Chondrocyte (in vitro differentiated cells): Measurements from ENCODE around the gene IRX4. TPM values are rescaled to one million over a fixed set of nuclear protein-coding genes. Genes with fewer than 3 reads are reported as not detected.

Experiments
- DNase-seq: peaks from one replicate; pipeline ENCODE4 v3.0.0; 2021; ENCODE audit warnings: mixed read lengths, low spot score
- H3K27ac Mint-ChIP-seq: one replicate; pipeline ENCODE4 v1.8.0; 2021; ENCODE audit warnings: mild to moderate bottlenecking, moderate library complexity, mixed read lengths; ENCODE audit not compliant: unreplicated experiment
- H3K27me3 Mint-ChIP-seq: 2 replicates; pipeline ENCODE4 v1.8.0; 2021; ENCODE audit warnings: low read depth, mixed read lengths
- H3K36me3 Mint-ChIP-seq: 2 replicates; pipeline ENCODE4 v1.8.0; 2021; ENCODE audit warnings: low read depth, mixed read lengths
- H3K4me1 Mint-ChIP-seq: 2 replicates; pipeline ENCODE4 v1.8.0; 2021; ENCODE audit warnings: low read depth, mild to moderate bottlenecking, mixed read lengths
- H3K4me3 Mint-ChIP-seq: one replicate; pipeline ENCODE4 v1.8.0; 2021; ENCODE audit warnings: mild to moderate bottlenecking, moderate library complexity, mixed read lengths; ENCODE audit not compliant: unreplicated experiment
- H3K9me3 Mint-ChIP-seq: 2 replicates; pipeline ENCODE4 v1.8.0; 2021; ENCODE audit warnings: low read depth, mixed read lengths
- CTCF ChIP-seq: fragments of 200-600 bp; sonication (generic); IDR thresholded peaks from 2 replicates; pipeline ENCODE4 v1.5.0; 2021; ENCODE audit warnings: antibody characterized with exemption, mild to moderate bottlenecking, moderate library complexity
- total RNA-seq: library from RNA; stranded (reverse); gene quantifications from 3 replicates; pipeline ENCODE4 v1.2.1, GENCODE V29; 2021

The IRX4 gene
- total RNA-seq, 1 donor from 2014 or later = not detected

- H3K27me3 Mint-ChIP-seq = peaks cover 54% of the 10 kb centered on the region
- H3K9me3 Mint-ChIP-seq = no peaks in the 10 kb centered on the region
- H3K36me3 Mint-ChIP-seq = no peaks in the 10 kb centered on the region
- DNase-seq = peak; percentile 86
- no peak overlapping the region for H3K4me3 Mint-ChIP-seq
- no peak overlapping the region for H3K27ac Mint-ChIP-seq
- TF ChIP-seq CTCF = no peak
- H3K4me1 Mint-ChIP-seq = peaks cover 6% of the 10 kb centered on the region
These were observed 5.0 kb upstream of the IRX4 start for GRCh38 chr5:1887588-1888360.

GRCh38 chr5:1886846-1887587, 4.3 kb upstream of the IRX4 start:
- DNase-seq = peak; percentile 55
- H3K27me3 Mint-ChIP-seq = peaks cover 48% of the 10 kb centered on the region
- no peaks in the 10 kb centered on the region for H3K9me3 Mint-ChIP-seq
- H3K4me1 Mint-ChIP-seq = peaks cover 8% of the 10 kb centered on the region
- H3K4me3 Mint-ChIP-seq = no peak overlapping the region
- H3K27ac Mint-ChIP-seq = no peak overlapping the region
- H3K36me3 Mint-ChIP-seq = no peaks in the 10 kb centered on the region
- no peak for TF ChIP-seq CTCF

- Mint-ChIP-seq H3K4me1 (peaks cover 8% of the 10 kb centered on the region), H3K27ac (no peak overlapping the region), H3K9me3 (no peaks in the 10 kb centered on the region), H3K4me3 (no peak overlapping the region), H3K36me3 (no peaks in the 10 kb centered on the region), H3K27me3 (peaks cover 50% of the 10 kb centered on the region)
- peak; percentile 87 for DNase-seq
- no peak for TF ChIP-seq CTCF
These were observed 3.4 kb upstream of the IRX4 start for GRCh38 chr5:1885868-1886845.

- H3K4me3 Mint-ChIP-seq = no peak overlapping the region
These were observed 2.7 kb upstream of the IRX4 start for GRCh38 chr5:1885404-1885755.

More at GRCh38 chr5:1885404-1885755, 2.7 kb upstream of the IRX4 start:
- peaks cover 8% of the 10 kb centered on the region for H3K4me1 Mint-ChIP-seq
- TF ChIP-seq CTCF = no peak
- H3K27me3 Mint-ChIP-seq = peaks cover 46% of the 10 kb centered on the region
- no peaks in the 10 kb centered on the region for H3K9me3 Mint-ChIP-seq
- H3K36me3 Mint-ChIP-seq = no peaks in the 10 kb centered on the region
- peak; percentile 86 for DNase-seq
- no peak overlapping the region for H3K27ac Mint-ChIP-seq
